K562 (cell line): ENCODE results near the gene C12orf43. TPM values are rescaled to one million over a fixed set of nuclear protein-coding genes. Genes with fewer than 3 reads are reported as not detected.

Experiments
- ATAC-seq: fragments of 200-7000 bp; cut with Tn5 transposase; 3 replicates; pipeline ENCODE4 v1.9.1; 2020; ENCODE audit warnings: moderate library complexity
- BruUV-seq: library from RNA; stranded (reverse); fragments of 400-500 nt; replicated peaks from 2 replicates; lab custom pipeline; 2021; lab: Mats Ljungman, UMichigan
- CTCF ChIA-PET: fragments of 300-600 bp; formaldehyde crosslinking; extraction: SDS; loops from one replicate; lab custom pipeline; 2021; ENCODE audit warnings: low intra/inter-chr PET ratio; lab: Yijun Ruan, JAX
- POLR2A ChIA-PET: fragments of 300-600, 350-650 bp; sonication (Branson Sonifier 250); formaldehyde crosslinking; extraction: SDS; loops from one replicate; lab custom pipeline; 2021; ENCODE audit warnings: antibody characterized with exemption, inconsistent platforms; lab: Yijun Ruan, JAX
- DNase-seq, 4 experiments: peaks; one replicate each; pipeline versions ENCODE4 v3.0.0 to v3.0.0-alpha.2; 2011 to 2018; ENCODE audit warnings: low spot score in 3 of 4, mixed read lengths in 3 of 4; ENCODE audit errors: extremely low read depth in 1 of 4
- FAIRE-seq: peaks from 2 replicates; lab custom pipeline; 2011; peaks lifted over from hg19 to GRCh38; lab: Jason Lieb, UNC
- H2AFZ ChIP-seq: 2 replicates; pipeline ENCODE4 v1.6.0; 2011; ENCODE audit warnings: low read depth, low read length, control low read depth, inconsistent platforms
- H3K27ac ChIP-seq: fragments of 200-600 bp; 3 replicates; pipeline ENCODE4 v1.8.0; 2011; ENCODE audit warnings: low read depth, mild to moderate bottlenecking, control low read depth, inconsistent platforms, low read length, moderate library complexity, mixed read lengths; ENCODE audit errors: extremely low read depth
- H3K27me3 ChIP-seq, 2 experiments: fragments of 300-600 bp in 1 of 2; 2 replicates in 1 of 2; 3 replicates in 1 of 2; pipeline versions ENCODE4 v1.6.0 to v1.8.0; 2011; ENCODE audit warnings: inconsistent platforms in 2 of 2, low read length in 2 of 2, mild to moderate bottlenecking in 1 of 2, mixed read lengths in 1 of 2, moderate library complexity in 1 of 2; ENCODE audit not compliant: control insufficient read depth in 2 of 2, insufficient read depth in 2 of 2
- H3K36me3 ChIP-seq: fragments of 300-600 bp; 3 replicates; pipeline ENCODE4 v1.8.0; 2011; ENCODE audit warnings: mild to moderate bottlenecking, low read length, inconsistent platforms; ENCODE audit not compliant: control insufficient read depth, insufficient read depth
- H3K4me1 ChIP-seq, 2 experiments: fragments of 200-600 bp in 1 of 2; replicated peaks in 1 of 2; 2 replicates in 1 of 2; 3 replicates in 1 of 2; pipeline versions ENCODE4 v1.5.1 to v1.8.0; 2011; ENCODE audit warnings: inconsistent platforms in 2 of 2, low read length in 2 of 2, mild to moderate bottlenecking in 1 of 2, mixed read lengths in 1 of 2, moderate library complexity in 1 of 2; ENCODE audit not compliant: control insufficient read depth in 2 of 2, insufficient read depth in 2 of 2
- H3K4me2 ChIP-seq: 2 replicates; pipeline ENCODE4 v1.6.1; 2011; ENCODE audit warnings: low read length, control low read depth, inconsistent platforms, mixed read lengths; ENCODE audit not compliant: insufficient read depth
- H3K4me3 ChIP-seq: fragments of 200-600 bp; sonication (generic), shearing (Covaris generic); 2 replicates; pipeline ENCODE4 v1.5.1; 2016; ENCODE audit warnings: control low read depth, inconsistent platforms
- H3K79me2 ChIP-seq: fragments of 200-600 bp; 3 replicates; pipeline ENCODE4 v1.8.0; 2011; ENCODE audit warnings: low read length, inconsistent platforms; ENCODE audit not compliant: control insufficient read depth, insufficient read depth
- H3K9ac ChIP-seq, 2 experiments: 2 replicates each; pipeline versions ENCODE4 v1.6.0 to v1.6.1; 2011; ENCODE audit warnings: low read depth in 2 of 2, low read length in 2 of 2, control low read depth in 1 of 2, inconsistent platforms in 1 of 2, mild to moderate bottlenecking in 1 of 2, mixed read lengths in 1 of 2; ENCODE audit not compliant: insufficient read depth in 1 of 2
- H3K9me1 ChIP-seq: one replicate; pipeline ENCODE4 v1.6.0; 2011; ENCODE audit warnings: inconsistent platforms, mild to moderate bottlenecking, low read length, moderate library complexity; ENCODE audit not compliant: control insufficient read depth, insufficient read depth
- H3K9me3 ChIP-seq: replicated peaks from 2 replicates; pipeline ENCODE4 v1.5.1; 2011; ENCODE audit warnings: low read depth, low read length, inconsistent platforms; ENCODE audit not compliant: control insufficient read depth, insufficient read depth
- H4K20me1 ChIP-seq: replicated peaks from 2 replicates; pipeline ENCODE4 v1.6.1; 2011; ENCODE audit warnings: low read length, inconsistent platforms, mixed read lengths; ENCODE audit not compliant: control insufficient read depth, insufficient read depth
- HNRNPLL ChIP-seq: fragments of 200-400 bp; formaldehyde crosslinking; IDR thresholded peaks from 2 replicates; pipeline ENCODE4 v1.6.1; 2017; ENCODE audit warnings: low read length, low read depth, mild to moderate bottlenecking; ENCODE audit not compliant: poor library complexity, severe bottlenecking
- ILK ChIP-seq: fragments of 450-650 bp; IDR thresholded peaks from 2 replicates; pipeline ENCODE4 v1.6.1; 2016; ENCODE audit warnings: missing genetic modification characterization, low read depth, mild to moderate bottlenecking, missing compliant biosample characterization, moderate library complexity, borderline replicate concordance
- PCBP1 ChIP-seq: fragments of 200-400 bp; formaldehyde crosslinking; IDR thresholded peaks from 2 replicates; pipeline ENCODE4 v1.6.1; 2018; ENCODE audit warnings: mild to moderate bottlenecking, low read depth, low read length; ENCODE audit not compliant: poor library complexity, severe bottlenecking
- POLR2A ChIP-seq: fragments of 450-650 bp; conservative IDR thresholded peaks from 2 replicates; pipeline ENCODE4 v1.6.1; 2016
- TARDBP ChIP-seq: fragments of 450-650 bp; IDR thresholded peaks from 2 replicates; pipeline ENCODE4 v1.6.1; 2016
- ZNF408 ChIP-seq: fragments of 250-450 bp; sonication (Bioruptor Pico); IDR thresholded peaks from 2 replicates; pipeline ENCODE4 v1.4.0; 2020; ENCODE audit warnings: low read depth, mild to moderate bottlenecking, moderate library complexity
- ZSCAN32 ChIP-seq: fragments of 450-650 bp; formaldehyde crosslinking; IDR thresholded peaks from 2 replicates; pipeline ENCODE4 v1.4.0; 2020; ENCODE audit warnings: mild to moderate bottlenecking, moderate library complexity
- WGBS: fragments of 100-300 bp; shearing (Covaris generic); methylation state at CpG from one replicate; pipeline ENCODE4 v1.1.6; 2016; ENCODE audit warnings: low coverage, mixed read lengths; ENCODE audit not compliant: insufficient coverage; ENCODE audit errors: missing lambda C conversion rate; 5-methylcytosine and 5-hydroxymethylcytosine counted together
- in situ Hi-C: fragments of 300-500 bp; cut with MboI; formaldehyde crosslinking; loops from 4 replicates; pipeline ENCODE4 v1.15.0; 2018; ENCODE audit warnings: inconsistent platforms, mixed read lengths
- intact Hi-C: fragments of 100-400 bp; cut with micrococcal nuclease; formaldehyde crosslinking; loops from 2 replicates; pipeline ENCODE4 v1.14.2; 2022
- polyA plus RNA-seq, 8 experiments: library from polyadenylated mRNA; depleted of rRNA in 4 of 8; stranded (reverse) in 5 of 8; unstranded in 3 of 8; fragments of >200 nt; fragmentation: Nextera tagmentation in 2 of 8; fragmentation: Illumina TruSeq in 1 of 8; extraction: Ambion mirVana in 2 of 8; extraction: Trizol in 1 of 8; gene quantifications; 2 replicates each; pipeline versions ENCODE4 v1.2.1 to v1.2.3, GENCODE V29; 2011 to 2014; ENCODE audit warnings: inconsistent platforms in 1 of 8, missing spikeins in 1 of 8
- total RNA-seq, 7 experiments: library from RNA; depleted of rRNA in 6 of 7; stranded (reverse); fragments of >200 nt in 6 of 7; fragmentation: Illumina TruSeq in 2 of 7; extraction: Trizol in 2 of 7; gene quantifications; 2 replicates each; pipeline versions ENCODE4 v1.2.1 to v1.2.3, GENCODE V29; 2011 to 2021; ENCODE audit warnings: low replicate concordance in 1 of 7

Gene C12orf43
- total and polyA plus RNA-seq, 9 of the 15 experiments (the other 6 are each of a cell fraction or from before 2014, with no cell fraction given) = 4.3 to 22.2 (median 16.8) TPM

GRCh38 chr12:120996133-120996746, 20.0 kb downstream of the C12orf43 start:
- POLR2A ChIA-PET = interaction anchor here (0.6 to 1.1 kb wide), 2 partner anchors 14 to 234 kb away, joined by 3 to 5 read pairs; no protein-coding TSS in a partner anchor

More at GRCh38 chr12:120996133-120996746, 20.0 kb downstream of the C12orf43 start:
- Histone ChIP-seq H3K27ac (no peak overlapping the region), H3K4me1 (peaks cover 0 to 12% of the 10 kb centered on the region in 2 experiments; a peak in 2 of 5 replicates), H3K79me2 (no peaks in the 10 kb centered on the region), H3K9me3 (no peaks in the 10 kb centered on the region), H3K27me3 (peaks cover 0 to 29% of the 10 kb centered on the region in 2 experiments; a peak in 3 of 5 replicates), H3K4me3 (no peak overlapping the region), H3K9me1 (no peaks in the 10 kb centered on the region), H2AFZ (no peak overlapping the region), H3K4me2 (no peak overlapping the region), H3K9ac (0 out of 4 replicates have a peak overlapping the region, but pooled peaks of 1 of the 2 experiments have one; percentile 35), H3K36me3 (no peaks in the 10 kb centered on the region), H4K20me1 (no peaks in the 10 kb centered on the region; the same call in 1 of the 2 replicates)
- ATAC-seq = no peak
- FAIRE-seq = no peak
- CTCF ChIA-PET = no interaction called here
- BruUV-seq = no TSS peak
- DNase-seq = no peak
- in situ Hi-C loops = no loop called here
- 11% methylated on average over 11 of the region's 11 CpGs for WGBS
- TF ChIP-seq ZNF408 (CRISPR knock-in tag) = no peak
- TF ChIP-seq TARDBP = no peak
- no peak for TF ChIP-seq HNRNPLL
- no peak for TF ChIP-seq ILK (tag)
- TF ChIP-seq POLR2A = no peak
- no peak for TF ChIP-seq ZSCAN32
- no peak for TF ChIP-seq PCBP1
- intact Hi-C loops = no loop called here
